Prostate gland (tissue), 2 donors: ENCODE data around the gene SLC50A1.

Source experiments
- CTCF ChIP-seq, 4 experiments: fragments of 200-600 bp in 2 of 4; fragments of 450-650 bp in 2 of 4; sonication (generic) in 2 of 4; IDR thresholded peaks; 1 replicate in 3 of 4; 2 replicates in 1 of 4; pipeline ENCODE4 v1.5.1; 2016 to 2019; ENCODE audit warnings: antibody characterized with exemption in 4 of 4, mild to moderate bottlenecking in 2 of 4, moderate library complexity in 2 of 4
- POLR2A ChIP-seq: fragments of 450-650 bp; IDR thresholded peaks from one replicate; pipeline ENCODE4 v1.6.1; 2016; ENCODE audit warnings: antibody characterized with exemption, mild to moderate bottlenecking
- POLR2AphosphoS5 ChIP-seq: sonication (generic); formaldehyde crosslinking; IDR thresholded peaks from one replicate; pipeline ENCODE4 v1.6.1; 2017; ENCODE audit warnings: antibody characterized with exemption

GRCh38 chr1:155126556-155127104 is 9.0 kb upstream of the SLC50A1 start:
- TF ChIP-seq CTCF (IDR thresholded peaks at IDR 0.05) (peak in 1 of 4 experiments; percentile 3), POLR2A (no peak), POLR2AphosphoS5 (no peak)
